Activated naive CD8-positive, alpha-beta T cell treated with anti-CD3 and anti-CD28 coated beads for 36 hours (primary cell): ENCODE results near the gene KCTD12. TPM values are rescaled to one million over a fixed set of nuclear protein-coding genes. Genes with fewer than 3 reads are reported as not detected.

Experiments
- DNase-seq: peaks from one replicate; pipeline ENCODE4 v3.0.0; 2021
- H3K27ac Mint-ChIP-seq: one replicate; pipeline ENCODE4 v1.8.0; 2022; ENCODE audit warnings: mild to moderate bottlenecking, moderate library complexity, mixed read lengths
- H3K27me3 Mint-ChIP-seq: one replicate; pipeline ENCODE4 v1.8.0; 2022; ENCODE audit warnings: mild to moderate bottlenecking, mixed read lengths
- H3K36me3 Mint-ChIP-seq: one replicate; pipeline ENCODE4 v1.8.0; 2021; ENCODE audit warnings: mild to moderate bottlenecking, mixed read lengths
- H3K4me1 Mint-ChIP-seq: one replicate; pipeline ENCODE4 v1.8.0; 2021; ENCODE audit warnings: mixed read lengths
- H3K4me3 Mint-ChIP-seq: one replicate; pipeline ENCODE4 v1.8.0; 2022; ENCODE audit warnings: mild to moderate bottlenecking, moderate library complexity, mixed read lengths
- H3K9me3 Mint-ChIP-seq: one replicate; pipeline ENCODE4 v1.8.0; 2022; ENCODE audit warnings: mixed read lengths
- total RNA-seq, 2 experiments: library from RNA; stranded (reverse); gene quantifications; one replicate each; pipeline ENCODE4 v1.2.3, GENCODE V29; 2021

The KCTD12 gene
- total RNA-seq, 2 experiments from 2014 or later: 18.5 to 19.4 TPM

DNA sequence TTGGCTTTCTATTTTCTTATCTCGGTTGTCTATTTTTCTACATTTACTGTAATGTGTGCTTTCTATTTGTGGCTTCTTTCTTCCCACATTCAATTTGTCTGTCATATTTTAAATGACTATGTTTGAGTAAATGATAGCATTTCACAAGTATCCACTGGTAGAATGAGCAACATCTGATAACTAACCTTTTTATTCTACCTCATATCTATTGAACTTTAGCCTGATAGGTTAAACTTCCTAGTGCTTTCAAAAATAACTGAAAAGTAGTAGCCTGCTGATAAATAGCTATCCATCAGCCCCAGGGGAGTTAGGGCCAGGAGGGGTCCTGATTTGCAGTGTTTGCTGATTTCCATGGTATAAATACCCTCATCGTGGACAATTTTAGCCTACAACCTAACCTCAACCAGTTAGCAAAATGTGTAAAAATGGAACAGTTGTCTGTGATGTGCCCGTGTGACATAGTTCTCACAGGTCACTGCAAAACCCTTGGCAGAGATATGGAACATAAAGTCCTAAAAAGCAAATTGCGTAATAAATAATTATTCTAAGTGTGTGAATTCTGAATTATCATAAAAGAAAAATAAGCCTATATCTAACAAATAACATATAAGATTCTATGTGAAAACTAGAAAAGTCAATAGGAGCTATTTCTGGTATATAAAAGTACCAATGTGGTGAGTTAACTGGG, 32.1 kb downstream of the KCTD12 start:
- peaks cover 6% of the 10 kb centered on the region for H3K4me1 Mint-ChIP-seq
- no peaks in the 10 kb centered on the region for H3K36me3 Mint-ChIP-seq
- no peak overlapping the region for H3K4me3 Mint-ChIP-seq
- no peak overlapping the region for H3K27ac Mint-ChIP-seq
- H3K27me3 Mint-ChIP-seq: peaks cover 3% of the 10 kb centered on the region
- DNase-seq: no peak
- peaks cover under 1% of the 10 kb centered on the region for H3K9me3 Mint-ChIP-seq

DNA sequence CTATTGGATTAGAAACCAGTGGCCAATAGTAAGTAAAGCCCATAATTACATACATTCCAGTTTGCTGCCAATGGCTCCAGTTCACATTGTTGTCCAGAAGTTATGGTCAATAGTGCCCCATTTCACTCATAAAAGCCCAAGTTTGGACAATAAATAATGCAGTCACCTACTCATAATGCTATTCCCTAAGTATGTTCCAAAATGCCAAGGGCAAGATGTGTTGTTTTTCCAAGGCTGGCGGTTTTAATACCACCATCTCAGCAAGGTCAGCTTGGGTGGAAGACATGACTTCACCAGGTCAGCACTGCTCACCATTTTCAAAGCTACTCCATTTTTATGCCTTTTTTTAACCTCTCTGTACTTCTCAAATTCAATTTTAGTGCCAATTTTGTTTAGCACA, 32.7 kb downstream of the KCTD12 start:
- Mint-ChIP-seq H3K9me3 (no peaks in the 10 kb centered on the region), H3K27ac (no peak overlapping the region), H3K4me1 (peaks cover 6% of the 10 kb centered on the region), H3K36me3 (no peaks in the 10 kb centered on the region), H3K27me3 (peaks cover 3% of the 10 kb centered on the region), H3K4me3 (no peak overlapping the region)
- no peak for DNase-seq

DNA sequence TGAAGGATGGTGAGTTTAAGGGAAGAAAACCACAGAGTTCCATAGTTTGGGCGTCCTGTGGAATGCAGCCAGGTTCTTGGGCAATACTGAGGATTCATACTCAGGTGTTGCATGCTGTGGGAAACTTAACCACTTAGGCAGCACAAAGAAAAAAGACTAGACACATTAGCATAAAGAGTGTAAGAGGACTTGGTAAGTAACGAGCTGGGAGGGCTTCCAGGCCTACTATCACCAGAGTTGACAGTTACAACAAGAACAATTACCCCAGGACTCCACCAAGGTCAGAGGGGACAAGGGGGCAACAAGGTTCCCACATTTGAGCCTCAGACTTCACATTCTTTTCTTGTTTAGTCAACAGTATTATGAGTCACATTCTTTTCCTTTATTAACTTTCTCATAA, 33.2 kb downstream of the KCTD12 start:
- Mint-ChIP-seq H3K27me3 (peaks cover 3% of the 10 kb centered on the region), H3K9me3 (no peaks in the 10 kb centered on the region), H3K27ac (no peak overlapping the region), H3K36me3 (no peaks in the 10 kb centered on the region), H3K4me1 (peaks cover 6% of the 10 kb centered on the region), H3K4me3 (no peak overlapping the region)
- DNase-seq: no peak

GRCh38 chr13:76851961-76852360, 34.2 kb downstream of the KCTD12 start:
- no peak overlapping the region for H3K27ac Mint-ChIP-seq
- no peak overlapping the region for H3K4me3 Mint-ChIP-seq
- no peaks in the 10 kb centered on the region for H3K36me3 Mint-ChIP-seq
- H3K4me1 Mint-ChIP-seq: peaks cover 6% of the 10 kb centered on the region
- H3K27me3 Mint-ChIP-seq: peaks cover 3% of the 10 kb centered on the region
- no peak for DNase-seq
- no peaks in the 10 kb centered on the region for H3K9me3 Mint-ChIP-seq

DNA sequence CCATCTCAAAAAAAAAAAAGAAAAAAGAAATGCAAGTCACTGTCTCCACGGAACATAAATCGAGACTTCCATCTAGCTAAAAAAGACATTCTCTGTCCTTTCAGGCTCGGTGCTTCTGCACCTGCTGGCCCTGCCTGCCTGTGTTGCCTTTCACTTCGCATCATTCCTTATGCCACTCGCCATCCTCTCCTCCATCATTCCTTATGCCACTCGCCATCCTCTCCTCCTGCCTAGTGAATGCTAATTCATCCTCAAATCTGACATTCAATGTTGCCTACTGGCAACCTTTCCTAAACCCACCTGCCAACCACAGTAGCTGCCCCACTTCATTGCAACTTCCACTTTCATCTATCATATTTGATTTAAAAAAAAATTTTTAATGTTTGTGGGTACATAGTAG, 36.7 kb downstream of the KCTD12 start:
- H3K27ac Mint-ChIP-seq: no peak overlapping the region
- H3K9me3 Mint-ChIP-seq: no peaks in the 10 kb centered on the region
- no peak for DNase-seq
- H3K27me3 Mint-ChIP-seq: peaks cover 3% of the 10 kb centered on the region
- H3K4me3 Mint-ChIP-seq: no peak overlapping the region
- no peaks in the 10 kb centered on the region for H3K36me3 Mint-ChIP-seq
- H3K4me1 Mint-ChIP-seq: no peaks in the 10 kb centered on the region

DNA sequence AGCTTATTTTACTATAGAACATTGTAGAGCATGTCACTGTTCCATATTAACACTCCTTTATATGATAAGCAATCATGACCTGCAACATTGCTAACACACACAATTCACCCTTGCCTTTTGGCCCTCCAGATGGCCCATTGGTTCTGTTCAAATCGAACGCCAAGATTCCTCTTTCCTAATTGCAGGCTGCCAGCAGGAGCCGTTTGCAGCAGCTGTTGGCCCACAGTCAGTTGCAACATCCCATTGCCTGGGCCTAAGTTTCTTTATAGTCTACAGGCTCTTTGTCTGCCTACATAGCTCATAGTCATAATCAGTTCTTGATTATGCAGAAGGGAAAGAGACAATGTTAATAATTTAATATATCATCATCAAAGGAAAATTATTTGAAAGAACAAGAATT, 37.6 kb downstream of the KCTD12 start:
- no peak for DNase-seq
- no peak overlapping the region for H3K4me3 Mint-ChIP-seq
- peaks cover 3% of the 10 kb centered on the region for H3K27me3 Mint-ChIP-seq
- H3K9me3 Mint-ChIP-seq: no peaks in the 10 kb centered on the region
- no peaks in the 10 kb centered on the region for H3K36me3 Mint-ChIP-seq
- H3K27ac Mint-ChIP-seq: no peak overlapping the region
- no peaks in the 10 kb centered on the region for H3K4me1 Mint-ChIP-seq

DNA sequence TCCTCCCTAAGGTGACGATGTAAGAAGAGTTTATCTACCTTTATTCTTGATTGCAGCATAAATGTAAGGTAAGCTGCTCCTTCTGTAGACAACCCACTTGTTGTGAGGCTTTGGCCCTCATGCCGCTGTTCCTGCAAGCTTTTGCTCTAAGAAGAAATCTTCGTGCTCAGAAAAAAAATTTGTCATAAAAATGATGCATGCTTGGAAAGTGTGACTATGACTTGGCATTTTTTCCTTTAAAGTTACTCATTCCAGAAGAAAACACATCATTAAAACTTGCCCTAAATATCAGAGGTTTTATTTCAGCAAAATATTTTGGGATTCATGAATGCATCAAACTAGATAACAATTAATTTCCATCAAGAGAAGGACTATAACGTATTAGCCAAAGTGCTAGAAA, 39.8 kb downstream of the KCTD12 start:
- no peak for DNase-seq
- H3K9me3 Mint-ChIP-seq: no peaks in the 10 kb centered on the region
- no peak overlapping the region for H3K4me3 Mint-ChIP-seq
- no peaks in the 10 kb centered on the region for H3K36me3 Mint-ChIP-seq
- H3K27me3 Mint-ChIP-seq: peaks cover 3% of the 10 kb centered on the region
- H3K4me1 Mint-ChIP-seq: no peaks in the 10 kb centered on the region
- no peak overlapping the region for H3K27ac Mint-ChIP-seq

DNA sequence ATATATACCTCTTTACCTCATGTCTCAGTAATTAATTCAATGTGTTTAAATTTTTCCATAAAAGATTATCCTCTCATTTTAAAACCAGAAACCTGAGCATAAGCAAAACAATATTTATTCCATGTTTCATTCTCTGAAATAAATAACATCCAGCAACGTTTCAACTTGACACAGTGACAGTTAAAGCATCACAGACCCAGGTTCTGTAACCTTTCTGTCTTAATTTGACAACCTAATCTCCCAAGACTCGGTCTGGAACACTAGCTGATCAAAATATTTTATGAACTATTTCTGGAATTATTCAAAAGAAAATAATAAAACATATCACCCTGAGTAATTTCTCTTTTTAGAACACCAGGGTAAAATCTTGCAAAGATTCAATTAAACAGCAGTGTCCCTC, 40.3 kb downstream of the KCTD12 start:
- Mint-ChIP-seq H3K36me3 (no peaks in the 10 kb centered on the region), H3K4me3 (no peak overlapping the region), H3K4me1 (no peaks in the 10 kb centered on the region), H3K9me3 (no peaks in the 10 kb centered on the region), H3K27ac (no peak overlapping the region), H3K27me3 (peaks cover 3% of the 10 kb centered on the region)
- no peak for DNase-seq

DNA sequence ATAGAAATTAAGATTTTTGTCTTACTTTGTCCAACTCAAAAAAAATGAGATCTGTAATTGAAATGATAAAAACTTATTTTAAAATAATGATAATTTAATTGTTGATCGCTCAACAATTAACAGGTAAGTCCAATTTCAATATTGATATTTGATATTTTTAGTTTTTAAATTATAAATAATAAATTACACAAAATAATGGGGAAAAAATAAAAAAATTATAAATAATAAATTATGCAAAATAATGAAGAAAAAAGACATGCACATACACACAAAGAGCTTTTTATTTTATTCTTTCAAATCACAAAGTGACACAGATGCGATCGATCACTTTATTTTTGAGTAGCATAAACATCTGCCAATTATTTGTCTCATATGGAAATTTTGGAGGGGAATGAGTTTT, 40.8 kb downstream of the KCTD12 start:
- Mint-ChIP-seq H3K27ac (no peak overlapping the region), H3K9me3 (no peaks in the 10 kb centered on the region), H3K27me3 (peaks cover 3% of the 10 kb centered on the region), H3K4me1 (no peaks in the 10 kb centered on the region), H3K4me3 (no peak overlapping the region), H3K36me3 (no peaks in the 10 kb centered on the region)
- DNase-seq: no peak

GRCh38 chr13:76837801-76838200, 48.4 kb downstream of the KCTD12 start:
- Mint-ChIP-seq H3K36me3 (no peaks in the 10 kb centered on the region), H3K27me3 (no peaks in the 10 kb centered on the region), H3K9me3 (no peaks in the 10 kb centered on the region), H3K4me3 (no peak overlapping the region), H3K27ac (no peak overlapping the region), H3K4me1 (no peaks in the 10 kb centered on the region)
- DNase-seq: no peak

DNA sequence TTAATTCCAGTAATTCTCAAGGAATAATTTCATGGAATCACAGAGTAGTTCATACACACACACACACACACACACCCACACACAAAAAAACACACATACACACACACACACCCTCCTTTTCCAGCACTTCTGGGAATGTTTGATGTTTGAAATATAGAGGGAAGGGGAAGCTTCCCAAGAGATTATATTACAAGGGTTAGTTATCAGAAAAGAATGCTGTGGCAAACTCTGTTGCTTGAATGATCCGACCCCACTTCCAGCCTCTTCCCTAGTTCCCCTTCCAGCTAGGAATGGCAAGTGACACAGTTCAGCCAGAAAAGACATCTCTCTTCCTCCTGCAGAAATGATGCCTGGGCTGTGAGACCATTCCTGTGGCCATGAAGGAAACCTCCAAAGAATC, 49.9 kb downstream of the KCTD12 start:
- Mint-ChIP-seq H3K36me3 (no peaks in the 10 kb centered on the region), H3K27me3 (no peaks in the 10 kb centered on the region), H3K27ac (no peak overlapping the region), H3K9me3 (no peaks in the 10 kb centered on the region), H3K4me1 (no peaks in the 10 kb centered on the region), H3K4me3 (no peak overlapping the region)
- DNase-seq: no peak

DNA sequence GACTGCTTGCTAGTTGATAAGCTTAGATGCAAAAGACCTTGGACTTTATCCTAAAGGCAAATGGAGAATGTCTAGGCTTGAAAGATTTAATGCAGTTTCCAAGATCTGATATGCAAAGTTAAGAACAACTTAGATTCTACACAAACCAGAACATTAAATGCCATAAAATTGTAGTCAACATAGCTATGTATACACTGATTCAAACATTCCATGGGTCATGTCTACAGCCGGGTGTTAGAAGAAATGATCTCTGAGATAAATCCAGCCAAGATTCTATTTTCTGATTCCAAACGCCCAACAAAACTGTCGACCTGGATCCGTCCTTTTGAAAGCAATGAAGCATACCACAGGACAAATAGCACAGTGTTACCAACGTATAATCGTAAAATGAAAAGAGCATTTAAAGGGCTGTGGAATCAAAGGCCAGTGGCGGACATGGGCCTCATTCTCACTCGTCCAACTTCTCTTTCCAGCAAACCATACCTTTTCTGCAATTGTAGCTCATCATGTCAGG, 52.7 kb downstream of the KCTD12 start:
- H3K4me3 Mint-ChIP-seq: no peak overlapping the region
- H3K36me3 Mint-ChIP-seq: no peaks in the 10 kb centered on the region
- DNase-seq: no peak
- peaks cover 6% of the 10 kb centered on the region for H3K4me1 Mint-ChIP-seq
- no peaks in the 10 kb centered on the region for H3K9me3 Mint-ChIP-seq
- H3K27me3 Mint-ChIP-seq: no peaks in the 10 kb centered on the region
- H3K27ac Mint-ChIP-seq: no peak overlapping the region

GRCh38 chr13:76832258-76832988, 53.8 kb downstream of the KCTD12 start:
- Mint-ChIP-seq H3K4me1 (peaks cover 8% of the 10 kb centered on the region), H3K4me3 (no peak overlapping the region)

DNA sequence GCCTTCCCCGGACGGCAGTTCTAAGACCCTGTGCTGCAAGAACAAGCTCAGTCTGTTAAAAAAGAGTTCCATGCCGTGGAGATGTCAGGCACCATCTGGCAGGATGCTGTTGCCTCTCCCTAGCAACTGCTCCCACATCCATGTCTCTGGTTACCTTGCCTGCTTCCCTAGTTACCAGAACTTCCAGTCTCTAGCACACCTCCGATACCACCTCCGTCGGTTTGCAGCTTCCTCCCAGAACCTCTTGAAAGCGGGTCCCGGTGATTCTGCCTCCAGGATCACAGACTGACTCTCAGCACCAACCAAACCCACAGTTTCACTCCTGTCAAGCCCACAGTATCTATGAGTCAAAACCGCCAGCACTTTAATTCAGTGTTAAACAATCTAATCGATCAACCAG, 55.4 kb downstream of the KCTD12 start:
- H3K27ac Mint-ChIP-seq: no peak overlapping the region
- no peaks in the 10 kb centered on the region for H3K36me3 Mint-ChIP-seq
- peaks cover 8% of the 10 kb centered on the region for H3K4me1 Mint-ChIP-seq
- H3K9me3 Mint-ChIP-seq: no peaks in the 10 kb centered on the region
- no peaks in the 10 kb centered on the region for H3K27me3 Mint-ChIP-seq
- no peak for DNase-seq
- no peak overlapping the region for H3K4me3 Mint-ChIP-seq

More at GRCh38 chr13:76832258-76832988, 53.8 kb downstream of the KCTD12 start:
- no peaks in the 10 kb centered on the region for H3K27me3 Mint-ChIP-seq
- no peak for DNase-seq
- H3K27ac Mint-ChIP-seq: no peak overlapping the region
- H3K9me3 Mint-ChIP-seq: no peaks in the 10 kb centered on the region
- no peaks in the 10 kb centered on the region for H3K36me3 Mint-ChIP-seq
